ENCODE data around the gene FSTL1.

GRCh38 chr3:120440001-120440703 is 10.6 kb downstream of the FSTL1 start:
- no peak for TF ChIP-seq CTCF (IDR thresholded peaks at IDR 0.05)
- TF ChIP-seq POLR2A (IDR thresholded peaks at IDR 0.05), result no peak
